Rectal smooth muscle tissue (tissue), 1 donor: Measurements from ENCODE around the gene MYLK4.

Experiments used
- H3K27ac ChIP-seq: one replicate; pipeline ENCODE4 v1.7.0; 2013; ENCODE audit warnings: low read depth, low read length, inconsistent platforms
- H3K27me3 ChIP-seq: one replicate; pipeline ENCODE4 v1.7.0; 2013; ENCODE audit warnings: low read length; ENCODE audit not compliant: control insufficient read depth, insufficient read depth
- H3K36me3 ChIP-seq: one replicate; pipeline ENCODE4 v1.7.0; 2013; ENCODE audit warnings: low read length; ENCODE audit not compliant: control insufficient read depth, insufficient read depth
- H3K4me1 ChIP-seq: one replicate; pipeline ENCODE4 v1.7.0; 2013; ENCODE audit warnings: low read length; ENCODE audit not compliant: control insufficient read depth, insufficient read depth
- H3K4me3 ChIP-seq: one replicate; pipeline ENCODE4 v1.7.0; 2013; ENCODE audit warnings: low read length
- H3K9ac ChIP-seq: one replicate; pipeline ENCODE4 v1.7.0; 2013; ENCODE audit warnings: low read length

The MYLK4 gene

GRCh38 chr6:2719093-2719455, 31.6 kb downstream of the MYLK4 start:
- Histone ChIP-seq H3K4me1 (peaks cover 7% of the 10 kb centered on the region), H3K27me3 (no peaks in the 10 kb centered on the region), H3K4me3 (no peak overlapping the region), H3K9ac (no peak overlapping the region), H3K36me3 (no peaks in the 10 kb centered on the region), H3K27ac (no peak overlapping the region)

GRCh38 chr6:2718334-2719092, 32.2 kb downstream of the MYLK4 start:
- Histone ChIP-seq H3K4me3 (no peak overlapping the region), H3K27ac (no peak overlapping the region), H3K4me1 (peaks cover 12% of the 10 kb centered on the region), H3K27me3 (no peaks in the 10 kb centered on the region), H3K36me3 (no peaks in the 10 kb centered on the region), H3K9ac (no peak overlapping the region)

- no peak overlapping the region for H3K27ac ChIP-seq
- H3K9ac ChIP-seq: no peak overlapping the region
- no peaks in the 10 kb centered on the region for H3K36me3 ChIP-seq
- peaks cover 14% of the 10 kb centered on the region for H3K4me1 ChIP-seq
- H3K4me3 ChIP-seq: no peak overlapping the region
- no peaks in the 10 kb centered on the region for H3K27me3 ChIP-seq
Observed at GRCh38 chr6:2716936-2717700, 33.6 kb downstream of the MYLK4 start.

GRCh38 chr6:2715737-2716136, 35.0 kb downstream of the MYLK4 start:
- H3K27me3 ChIP-seq: no peaks in the 10 kb centered on the region
- no peaks in the 10 kb centered on the region for H3K36me3 ChIP-seq
- H3K4me3 ChIP-seq: no peak overlapping the region
- H3K9ac ChIP-seq: no peak overlapping the region
- peak overlapping the region; percentile 34 for H3K27ac ChIP-seq
- peaks cover 14% of the 10 kb centered on the region for H3K4me1 ChIP-seq

GRCh38 chr6:2714111-2714895, 36.4 kb downstream of the MYLK4 start:
- Histone ChIP-seq H3K9ac (no peak overlapping the region), H3K36me3 (no peaks in the 10 kb centered on the region), H3K4me3 (no peak overlapping the region), H3K27ac (peak overlapping the region; percentile 21), H3K27me3 (no peaks in the 10 kb centered on the region), H3K4me1 (peaks cover 14% of the 10 kb centered on the region)

- Histone ChIP-seq H3K27me3 (no peaks in the 10 kb centered on the region), H3K27ac (peak overlapping the region; percentile 21), H3K4me3 (no peak overlapping the region), H3K36me3 (no peaks in the 10 kb centered on the region), H3K4me1 (peaks cover 14% of the 10 kb centered on the region), H3K9ac (no peak overlapping the region)
Observed at GRCh38 chr6:2713473-2714110, 37.1 kb downstream of the MYLK4 start.

- Histone ChIP-seq H3K36me3 (no peaks in the 10 kb centered on the region), H3K27me3 (no peaks in the 10 kb centered on the region), H3K4me3 (no peak overlapping the region), H3K4me1 (peaks cover 14% of the 10 kb centered on the region), H3K9ac (no peak overlapping the region), H3K27ac (no peak overlapping the region)
Observed at GRCh38 chr6:2712102-2712501, 38.6 kb downstream of the MYLK4 start.

GRCh38 chr6:2710412-2710811, 40.3 kb downstream of the MYLK4 start:
- no peak overlapping the region for H3K27ac ChIP-seq
- H3K9ac ChIP-seq: no peak overlapping the region
- H3K4me3 ChIP-seq: no peak overlapping the region
- H3K27me3 ChIP-seq: no peaks in the 10 kb centered on the region
- H3K36me3 ChIP-seq: no peaks in the 10 kb centered on the region
- H3K4me1 ChIP-seq: peaks cover 11% of the 10 kb centered on the region

GRCh38 chr6:2708456-2708855, 42.3 kb downstream of the MYLK4 start:
- H3K27me3 ChIP-seq: no peaks in the 10 kb centered on the region

GRCh38 chr6:2706558-2706957, 44.2 kb downstream of the MYLK4 start:
- Histone ChIP-seq H3K4me3 (no peak overlapping the region), H3K36me3 (no peaks in the 10 kb centered on the region), H3K9ac (no peak overlapping the region), H3K27me3 (no peaks in the 10 kb centered on the region), H3K4me1 (no peaks in the 10 kb centered on the region), H3K27ac (no peak overlapping the region)

More at GRCh38 chr6:2708456-2708855, 42.3 kb downstream of the MYLK4 start:
- H3K9ac ChIP-seq: no peak overlapping the region
- peaks cover 2% of the 10 kb centered on the region for H3K4me1 ChIP-seq
- no peak overlapping the region for H3K27ac ChIP-seq
- H3K36me3 ChIP-seq: no peaks in the 10 kb centered on the region
- no peak overlapping the region for H3K4me3 ChIP-seq

- H3K4me1 ChIP-seq: no peaks in the 10 kb centered on the region
- H3K9ac ChIP-seq: no peak overlapping the region
- no peak overlapping the region for H3K27ac ChIP-seq
- no peak overlapping the region for H3K4me3 ChIP-seq
- no peaks in the 10 kb centered on the region for H3K27me3 ChIP-seq
- H3K36me3 ChIP-seq: no peaks in the 10 kb centered on the region
Observed at GRCh38 chr6:2705256-2705655, 45.5 kb downstream of the MYLK4 start.

- Histone ChIP-seq H3K27ac (no peak overlapping the region), H3K9ac (no peak overlapping the region), H3K36me3 (no peaks in the 10 kb centered on the region), H3K4me3 (no peak overlapping the region), H3K27me3 (no peaks in the 10 kb centered on the region), H3K4me1 (no peaks in the 10 kb centered on the region)
Observed at GRCh38 chr6:2697291-2697690, 53.4 kb downstream of the MYLK4 start.
